Stimulated activated CD4-positive, alpha-beta T cell treated with anti-CD3 and anti-CD28 coated beads, Interleukin-12 subunit alpha, Interleukin-12 subunit beta, amount 100 ng/mL, for 4 hours (primary cell): ENCODE data around the gene CELSR1.
"Not testable (repeated sequence)": the region's sequence is repeated elsewhere in the genome, so short reads cannot be mapped to it uniquely, and the experiment has no call there.

Experiments used
- DNase-seq: peaks from one replicate; pipeline ENCODE4 v3.0.0-alpha.2; 2020

The CELSR1 gene

DNA sequence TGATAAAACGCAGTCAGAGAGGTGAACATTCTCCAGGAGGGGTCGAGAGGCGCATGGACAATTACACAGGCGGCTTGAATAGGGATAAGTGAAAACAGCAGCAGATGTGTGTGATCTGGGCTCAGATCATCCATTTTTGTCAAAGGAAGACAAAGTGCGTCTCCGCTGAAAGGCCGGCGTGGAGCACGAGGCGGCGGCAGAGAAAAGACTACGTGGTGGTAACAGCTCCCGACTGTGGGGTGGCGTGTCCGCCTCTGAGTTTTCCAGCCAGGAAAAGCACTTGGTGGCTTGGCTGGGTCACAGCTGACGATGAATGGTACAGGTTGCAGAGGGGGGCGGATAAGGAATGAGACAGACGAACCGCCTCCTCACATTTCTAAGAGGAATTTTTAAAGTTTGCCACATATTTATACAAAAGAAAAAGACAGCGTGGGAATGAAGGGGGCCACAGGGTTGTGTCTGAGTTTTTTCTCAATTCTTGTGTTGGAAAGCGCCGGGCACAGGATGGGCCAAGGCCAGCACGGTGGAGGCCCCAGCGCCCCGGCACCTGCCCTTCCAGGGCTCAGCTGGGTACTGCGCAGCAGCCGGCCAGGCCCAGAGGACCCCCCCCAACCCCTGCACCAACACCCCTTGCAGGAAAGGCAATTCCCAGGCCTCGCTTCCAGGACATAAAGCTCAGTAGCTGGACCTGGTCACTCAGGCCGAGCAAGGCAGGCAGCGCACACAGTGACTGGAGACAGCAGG lies 121.5 kb downstream of the CELSR1 start:
- no peak for DNase-seq

DNA sequence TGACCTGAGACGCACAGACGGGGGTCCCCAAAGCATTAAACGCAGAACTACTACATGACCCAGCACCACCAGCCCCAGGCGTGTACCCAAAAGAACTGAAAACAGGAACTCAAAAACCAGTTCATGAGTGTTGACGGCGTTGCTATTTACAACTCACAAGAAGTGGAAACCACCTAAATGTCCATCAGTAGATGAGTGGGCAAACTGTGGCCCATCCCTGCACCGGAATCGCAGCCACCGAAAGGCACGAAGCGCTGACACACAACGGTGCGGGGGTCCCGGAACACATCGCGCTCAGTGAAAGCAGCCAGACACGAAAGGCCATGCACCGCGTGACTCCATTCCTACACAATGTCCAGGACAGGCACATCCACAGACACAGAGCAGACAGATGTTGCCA lies 122.7 kb downstream of the CELSR1 start:
- no peak for DNase-seq

DNA sequence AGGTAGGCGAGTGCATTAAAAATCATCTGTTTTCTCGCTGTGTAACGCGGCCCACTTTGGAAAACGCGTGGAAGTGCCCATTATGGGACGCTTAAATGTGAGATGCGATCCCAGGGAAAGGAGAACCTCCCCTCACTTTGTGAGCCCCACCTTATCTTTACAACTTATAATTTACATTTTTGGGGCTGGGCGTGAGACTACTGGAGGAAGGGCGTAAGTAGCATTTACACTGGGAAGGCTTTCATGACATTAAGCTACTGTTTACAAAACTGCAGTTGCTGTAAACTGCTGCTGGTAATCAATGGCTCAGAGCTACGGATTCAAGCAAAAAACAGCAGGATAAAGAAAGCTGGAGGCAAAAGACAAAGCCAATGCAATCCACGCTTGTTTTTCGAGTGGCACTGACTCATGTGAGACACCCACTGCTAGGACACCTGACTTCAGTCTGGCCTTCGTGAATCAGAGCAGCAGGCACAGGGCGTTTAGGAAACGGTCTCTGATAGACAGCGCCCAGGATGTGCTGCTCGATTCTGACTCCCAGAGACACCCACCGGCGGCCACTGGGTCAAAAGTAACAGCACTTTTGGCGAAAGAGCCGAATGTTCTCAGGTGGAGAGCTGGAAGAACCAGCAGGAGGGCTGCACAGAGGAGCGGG lies 123.6 kb downstream of the CELSR1 start:
- DNase-seq, result no peak

- DNase-seq, result no peak
Observed at GRCh38 chr22:46411347-46411746, 126.1 kb downstream of the CELSR1 start.

- DNase-seq, result no peak
Observed at GRCh38 chr22:46410291-46410808, 127.1 kb downstream of the CELSR1 start.

DNA sequence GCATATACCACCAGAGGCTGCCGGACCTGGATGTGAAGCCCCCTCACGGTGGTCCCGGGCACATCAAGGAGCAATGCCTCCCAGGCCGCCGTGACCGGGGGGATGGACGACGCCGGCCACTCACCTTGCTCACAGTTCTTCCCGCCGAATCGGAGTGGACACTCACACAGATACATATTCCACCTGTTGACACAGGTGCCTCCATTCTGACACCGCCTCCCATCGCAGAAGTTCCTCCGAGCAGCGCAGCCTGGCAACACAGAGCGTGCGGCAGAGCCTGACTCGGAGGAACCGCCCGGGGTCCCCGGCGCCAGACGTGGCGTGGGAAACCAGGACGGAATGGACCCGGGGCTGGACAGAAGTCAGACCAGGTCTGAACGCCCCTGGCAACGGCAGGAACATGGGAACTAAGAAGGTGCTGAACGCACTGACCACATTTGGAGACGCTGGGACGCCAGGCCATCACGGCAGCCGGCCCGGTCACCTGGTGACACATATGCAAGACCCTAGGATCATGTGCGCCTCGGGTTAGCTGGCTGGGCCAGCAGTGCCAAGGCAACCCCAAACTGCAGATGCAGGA lies 127.7 kb downstream of the CELSR1 start:
- DNase-seq, result no peak

- no peak for DNase-seq
Observed at GRCh38 chr22:46408568-46409506, 128.6 kb downstream of the CELSR1 start.

DNA sequence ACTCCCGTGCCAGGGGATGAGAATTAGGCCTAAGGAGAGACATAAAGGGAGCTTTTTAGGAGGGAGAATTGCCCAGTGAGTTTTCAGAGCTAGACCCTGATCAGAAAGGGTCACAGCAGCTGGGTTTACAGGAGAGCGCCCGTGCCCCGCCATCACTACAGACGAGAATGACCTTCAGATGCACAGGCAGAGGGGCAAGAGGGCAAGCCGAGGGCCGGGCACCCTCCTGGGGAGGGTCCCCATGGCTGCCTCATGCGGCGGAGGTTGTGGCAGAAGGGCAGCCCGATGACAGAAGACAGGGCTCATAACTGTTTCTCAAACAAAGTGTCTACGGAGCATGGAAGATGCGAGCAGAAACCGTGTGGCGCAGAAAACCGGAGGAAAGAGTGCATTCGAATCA lies 129.7 kb downstream of the CELSR1 start:
- no peak for DNase-seq

DNA sequence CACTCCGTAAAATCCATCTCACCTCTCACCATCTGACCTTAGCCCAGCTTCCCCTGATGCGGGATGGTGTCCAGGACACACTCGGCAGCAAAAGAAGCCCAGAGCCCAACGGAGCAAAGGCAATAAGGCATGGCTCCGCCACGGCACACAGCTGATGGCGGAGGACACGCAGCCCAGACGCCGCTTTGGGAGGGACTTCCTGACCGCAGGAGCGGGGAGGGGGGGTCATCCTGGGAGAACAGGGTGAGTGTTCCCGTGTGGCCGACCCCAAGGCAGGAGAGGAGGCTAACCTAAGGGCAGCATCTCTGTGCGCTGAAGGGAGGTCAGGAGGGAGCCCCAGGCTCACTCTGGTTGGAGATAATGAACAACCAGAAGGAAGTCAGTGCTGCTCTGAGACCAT lies 130.6 kb downstream of the CELSR1 start:
- DNase-seq, result no peak

DNA sequence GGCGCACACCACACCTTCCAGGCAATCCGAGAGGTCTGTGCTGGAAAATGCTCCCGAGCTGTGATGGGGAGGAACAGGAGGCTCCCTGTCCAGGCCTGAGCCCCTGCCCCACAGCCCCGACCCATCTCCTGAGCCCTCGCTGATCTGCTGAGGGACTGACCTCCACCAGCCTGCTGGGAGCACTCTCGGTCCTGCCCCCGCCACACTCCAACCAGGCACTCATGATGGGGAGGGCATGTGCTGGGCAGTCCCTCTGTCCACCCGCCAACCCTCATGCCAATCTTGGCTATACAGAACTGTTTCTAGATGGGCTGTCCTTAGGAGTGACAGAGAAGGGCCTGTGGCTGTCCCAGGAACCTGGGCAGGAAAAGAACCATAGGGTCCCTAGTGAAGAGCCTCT lies 131.1 kb downstream of the CELSR1 start:
- no peak for DNase-seq

GRCh38 chr22:46405901-46406300 lies 131.5 kb downstream of the CELSR1 start:
- no peak for DNase-seq

DNA sequence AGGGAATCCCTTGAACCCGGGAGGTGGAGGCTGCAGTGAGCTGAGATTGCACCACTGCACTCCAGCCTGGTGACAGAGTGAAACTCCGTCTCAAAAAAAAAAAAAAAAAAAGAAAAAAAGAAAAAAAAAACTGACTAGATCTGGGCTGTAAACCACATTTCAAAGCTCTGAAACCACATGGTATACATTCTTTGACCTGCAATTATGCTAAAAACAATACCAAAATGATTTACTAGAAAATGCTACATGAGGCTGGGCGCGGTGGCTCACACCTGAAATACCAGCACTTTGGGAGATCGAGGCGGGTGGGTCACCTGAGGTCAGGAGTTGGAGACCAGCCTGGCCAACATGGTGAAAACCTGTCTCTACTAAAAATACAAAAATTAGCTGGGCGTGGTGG lies 133.5 kb downstream of the CELSR1 start:
- DNase-seq, result not testable (repeated sequence)

DNA sequence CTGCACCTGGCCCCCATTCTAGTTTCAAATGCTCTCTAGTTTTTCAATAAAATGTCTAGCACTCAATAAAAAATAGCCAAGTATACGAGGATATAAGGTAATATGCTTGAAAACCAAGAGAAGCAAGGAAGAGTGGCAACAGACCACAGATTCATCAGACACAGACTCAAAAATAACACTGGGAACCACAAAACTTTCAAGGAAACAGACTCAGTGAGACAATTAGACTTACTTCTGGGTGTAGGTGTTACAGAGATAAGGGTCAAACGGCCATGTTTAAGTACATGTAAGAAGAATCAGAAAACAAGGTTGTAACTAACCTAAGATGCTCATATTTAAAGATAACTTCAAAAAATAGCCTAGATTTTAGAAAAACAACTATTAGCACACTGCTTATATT lies 134.9 kb downstream of the CELSR1 start:
- no peak for DNase-seq

GRCh38 chr22:46401370-46401769 lies 136.1 kb downstream of the CELSR1 start:
- no peak for DNase-seq

- DNase-seq, result no peak
Observed at GRCh38 chr22:46399251-46400024, 138.0 kb downstream of the CELSR1 start.

DNA sequence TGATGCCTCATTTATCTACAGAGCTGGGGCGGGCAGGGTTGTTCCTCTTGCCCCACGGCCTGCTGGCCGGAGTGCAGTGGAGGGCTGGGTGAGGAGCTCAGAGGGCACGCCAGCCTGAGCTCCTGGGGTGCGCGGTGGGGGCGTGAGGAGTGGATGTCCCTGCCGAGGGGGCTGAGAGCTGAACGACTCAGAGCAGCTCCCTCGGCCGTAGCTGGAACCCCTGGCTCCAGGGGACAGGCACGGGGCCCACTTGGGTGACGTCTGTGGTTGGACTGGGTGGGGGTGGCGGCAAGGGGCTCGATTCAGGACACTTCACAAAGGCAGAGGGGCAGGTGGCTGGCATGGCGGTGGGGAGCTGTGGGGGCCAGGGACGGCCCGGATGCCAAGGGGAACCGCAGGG lies 139.5 kb downstream of the CELSR1 start:
- DNase-seq, result no peak

DNA sequence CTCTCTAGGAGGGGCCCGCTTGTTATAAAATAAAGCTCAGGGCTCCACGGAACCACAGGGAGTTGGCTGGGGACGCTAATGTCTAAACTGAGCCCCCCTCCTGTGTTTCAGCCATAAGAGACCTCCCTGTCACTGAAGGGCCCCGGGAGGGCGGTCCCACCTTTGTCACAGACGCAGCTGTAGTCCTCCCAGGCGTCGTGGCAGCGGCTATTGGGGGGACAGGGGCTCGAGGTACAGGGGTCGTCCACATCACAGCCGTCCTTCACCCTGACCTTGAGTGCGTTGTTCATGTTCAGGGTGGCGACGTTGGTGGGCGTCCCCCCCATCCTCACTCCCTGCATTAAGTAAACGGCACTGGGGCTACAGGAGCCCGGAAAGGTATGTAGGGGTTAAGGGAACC lies 139.9 kb downstream of the CELSR1 start:
- no peak for DNase-seq

DNA sequence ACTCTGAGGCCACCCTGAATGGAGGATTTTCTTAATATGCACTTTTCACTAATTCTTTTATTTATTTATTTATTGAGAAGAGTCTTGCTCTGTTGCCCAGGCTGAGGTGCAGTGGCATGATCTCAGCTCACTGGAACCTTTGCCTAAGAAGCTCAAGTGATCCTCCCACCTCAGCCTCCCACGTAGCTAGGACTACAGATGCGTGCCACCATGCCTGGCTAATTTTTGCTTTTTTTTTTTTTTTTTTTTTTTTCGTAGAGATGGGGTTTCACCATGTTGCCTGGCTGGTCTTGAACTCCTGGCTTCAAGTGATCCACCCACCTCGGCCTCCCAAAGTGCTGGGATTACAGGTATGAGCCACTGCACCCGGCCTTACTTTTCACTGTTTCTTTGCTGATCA lies 140.4 kb downstream of the CELSR1 start:
- DNase-seq, result not testable (repeated sequence)

DNA sequence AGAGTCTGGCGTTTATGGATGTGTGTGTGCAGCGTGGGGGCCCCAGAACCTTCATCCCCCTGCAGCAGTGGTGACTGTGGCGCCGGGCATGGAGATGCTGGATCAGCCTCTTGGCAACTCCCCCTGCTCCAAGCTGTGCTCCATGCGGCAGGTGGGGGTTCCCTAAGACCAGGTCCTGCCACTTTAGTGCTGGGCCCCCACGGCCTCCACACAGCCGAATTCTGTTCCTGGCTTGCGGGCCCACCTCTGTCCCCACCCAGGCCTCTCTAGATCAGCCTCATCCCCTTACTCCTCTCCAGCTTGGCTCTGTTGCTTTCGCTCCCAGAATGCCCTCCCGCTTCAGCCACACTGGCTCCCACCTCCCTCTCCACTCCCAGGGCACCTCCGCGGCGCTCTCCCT lies 142.3 kb downstream of the CELSR1 start:
- DNase-seq, result no peak

DNA sequence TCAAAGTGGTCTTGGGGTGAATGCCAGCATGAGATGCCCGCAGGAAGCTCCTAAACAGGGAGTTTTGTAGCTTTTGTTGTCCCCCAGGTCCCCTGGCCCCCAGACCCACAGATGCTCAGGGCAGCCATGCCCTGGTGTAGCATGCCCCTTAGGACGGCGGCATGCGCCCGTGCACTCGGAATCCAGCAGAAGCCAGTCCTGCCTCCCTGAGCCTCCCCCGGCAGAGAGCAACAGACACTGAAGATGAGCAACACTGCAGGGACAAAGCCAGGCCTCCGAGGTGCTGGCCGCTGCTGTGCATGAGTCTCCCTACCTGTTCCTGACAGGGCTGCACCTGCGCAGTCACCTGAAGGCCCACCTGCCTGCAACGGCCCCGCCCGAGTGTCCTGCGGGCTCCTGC lies 142.8 kb downstream of the CELSR1 start:
- no peak for DNase-seq

DNA sequence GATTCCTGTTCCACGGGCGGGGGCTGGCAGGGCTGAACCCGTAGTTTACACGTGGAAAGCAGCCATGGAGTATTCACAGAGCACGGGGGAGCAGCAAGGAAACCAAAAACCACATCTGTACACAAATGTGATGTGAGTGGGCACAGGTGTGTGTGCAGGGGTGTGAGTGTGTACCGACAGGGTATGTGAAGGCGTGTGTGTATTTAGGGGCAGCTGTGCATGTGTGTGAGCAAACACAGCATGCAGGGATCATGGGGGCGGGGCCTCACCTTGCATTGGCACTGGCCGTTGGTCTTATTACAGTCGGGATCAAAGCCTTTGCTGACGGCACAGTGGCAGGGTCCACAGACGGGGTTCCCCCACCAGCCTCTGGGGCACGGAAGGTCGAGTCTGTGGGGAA lies 143.5 kb downstream of the CELSR1 start:
- DNase-seq, result no peak

- DNase-seq, result no peak
Observed at GRCh38 chr22:46392137-46392844, 145.1 kb downstream of the CELSR1 start.
